ENCODE measurements around the gene PCSK7.
A peak's percentile ranks its signal among the peaks of the same experiment; 100 is the strongest.

PCSK7 gene

DNA sequence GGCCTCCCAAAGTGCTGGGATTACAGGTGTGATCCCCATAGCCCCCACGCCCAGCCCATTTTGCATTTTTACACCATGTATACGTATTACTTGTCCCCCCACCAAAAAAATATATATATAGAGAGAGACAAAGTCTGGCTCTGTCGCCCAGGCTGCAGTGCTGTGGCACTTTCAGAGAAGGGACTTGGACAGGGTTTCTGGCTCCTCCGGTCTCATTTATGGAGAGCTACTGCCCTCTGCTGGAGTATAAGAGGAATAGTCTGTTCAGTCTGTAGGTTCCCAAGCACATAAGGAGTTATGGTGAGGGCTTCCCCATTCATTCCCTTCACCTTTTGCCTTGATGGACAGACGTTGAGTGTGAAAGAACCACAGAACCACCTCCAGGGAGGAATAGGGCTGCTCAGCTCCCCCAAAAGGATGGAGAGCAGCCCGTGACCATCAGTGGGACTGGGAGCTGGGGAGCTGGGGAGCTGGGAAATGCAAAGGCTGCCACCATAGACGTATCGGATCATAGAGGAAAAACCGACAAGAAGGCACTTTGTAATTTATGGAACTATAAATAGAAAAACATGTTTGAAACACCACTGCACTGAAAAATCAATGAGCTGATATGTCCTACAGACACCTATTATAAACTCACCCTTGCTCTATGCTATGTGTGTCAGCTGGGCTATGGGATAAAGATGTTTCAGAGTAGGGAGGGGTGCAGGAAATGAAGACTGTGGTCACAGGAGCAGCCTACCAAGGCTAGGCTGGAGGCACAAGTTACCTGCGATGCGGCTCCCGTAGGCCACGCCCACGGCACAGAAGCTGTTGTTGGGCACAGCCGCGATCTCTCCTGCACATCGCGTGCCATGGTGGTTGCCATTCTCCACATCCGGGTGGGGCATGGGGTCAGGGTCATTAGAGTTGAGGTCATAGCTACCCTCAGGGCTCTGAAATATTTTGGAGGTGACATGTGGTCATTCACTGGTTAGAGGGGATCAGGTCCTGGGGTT lies 5.2 kb downstream of the PCSK7 start:
- H4K20me1 ChIP-seq (ENCODE audit: insufficient read depth, low read length, poor library complexity, severe bottlenecking): no peaks in the 10 kb centered on the region
- peaks cover 31% of the 10 kb centered on the region; the same call in 1 of the 2 replicates for H3K36me3 ChIP-seq (ENCODE audit: insufficient read depth, low read length)

DNA sequence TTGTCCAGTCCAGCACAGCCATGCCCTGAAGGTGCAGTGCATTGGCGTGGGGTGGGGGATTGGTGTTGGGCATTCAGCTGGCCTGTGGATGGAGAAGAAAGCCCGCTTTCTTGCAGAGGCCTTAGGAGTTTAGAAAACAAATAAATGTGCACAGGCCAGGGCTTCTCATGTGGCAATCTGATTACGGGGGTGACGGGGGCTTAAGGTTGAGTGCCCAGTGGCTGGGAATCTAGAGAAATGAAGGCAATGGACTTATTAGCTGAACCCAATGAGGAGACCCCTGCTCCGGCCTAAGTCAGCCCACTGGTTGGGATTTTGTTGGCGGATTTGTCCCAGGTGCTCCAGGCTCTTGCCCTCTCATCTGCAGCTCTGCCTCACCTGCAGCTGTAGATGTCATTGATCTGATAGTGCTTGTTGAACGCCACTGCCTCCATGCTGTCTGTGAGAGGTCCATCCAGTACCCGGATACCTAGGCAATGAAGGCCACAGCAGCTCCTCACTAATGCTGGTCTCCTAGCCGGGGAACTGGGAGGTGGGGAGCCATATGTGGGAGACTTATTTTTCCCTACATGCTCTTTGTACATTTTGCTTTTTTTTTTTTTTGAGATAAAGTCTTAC lies 6.2 kb downstream of the PCSK7 start:
- Histone ChIP-seq H2AFZ (ENCODE audit: low read length) (no peak overlapping the region), H3F3A (ENCODE audit: low read depth) (no peaks in the 10 kb centered on the region), H3K4me1 (ENCODE audit: insufficient read depth, low read length, poor library complexity, severe bottlenecking) (peaks cover 12% of the 10 kb centered on the region), H3K79me2 (ENCODE audit: insufficient read depth, low read length) (peaks cover 19% of the 10 kb centered on the region), H4K20me1 (ENCODE audit: insufficient read depth, low read length, poor library complexity, severe bottlenecking) (no peaks in the 10 kb centered on the region), H3K9ac (ENCODE audit: low read depth, low read length, poor library complexity, severe bottlenecking) (no peak overlapping the region), H3K9me3 (ENCODE audit: insufficient read depth, low read depth, low read length) (no peaks in the 10 kb centered on the region), H3K36me3 (ENCODE audit: insufficient read depth, low read length) (peaks cover 31% of the 10 kb centered on the region; the same call in 1 of the 2 replicates), H3K27me3 (ENCODE audit: insufficient read depth, low read length, poor library complexity, severe bottlenecking) (no peaks in the 10 kb centered on the region), H3K4me2 (ENCODE audit: low read depth, low read length, poor library complexity, severe bottlenecking) (no peak overlapping the region), H3K4me3 (ENCODE audit: low read length, poor library complexity, severe bottlenecking) (no peak overlapping the region), H3K9me2 (replicated peaks; ENCODE audit: low read depth, low read length) (no peaks in the 10 kb centered on the region)
- TF ChIP-seq EZH2phosphoT487 (IDR thresholded peaks at IDR 0.05; ENCODE audit: borderline replicate concordance): no peak
- TF ChIP-seq, protein P1, sequence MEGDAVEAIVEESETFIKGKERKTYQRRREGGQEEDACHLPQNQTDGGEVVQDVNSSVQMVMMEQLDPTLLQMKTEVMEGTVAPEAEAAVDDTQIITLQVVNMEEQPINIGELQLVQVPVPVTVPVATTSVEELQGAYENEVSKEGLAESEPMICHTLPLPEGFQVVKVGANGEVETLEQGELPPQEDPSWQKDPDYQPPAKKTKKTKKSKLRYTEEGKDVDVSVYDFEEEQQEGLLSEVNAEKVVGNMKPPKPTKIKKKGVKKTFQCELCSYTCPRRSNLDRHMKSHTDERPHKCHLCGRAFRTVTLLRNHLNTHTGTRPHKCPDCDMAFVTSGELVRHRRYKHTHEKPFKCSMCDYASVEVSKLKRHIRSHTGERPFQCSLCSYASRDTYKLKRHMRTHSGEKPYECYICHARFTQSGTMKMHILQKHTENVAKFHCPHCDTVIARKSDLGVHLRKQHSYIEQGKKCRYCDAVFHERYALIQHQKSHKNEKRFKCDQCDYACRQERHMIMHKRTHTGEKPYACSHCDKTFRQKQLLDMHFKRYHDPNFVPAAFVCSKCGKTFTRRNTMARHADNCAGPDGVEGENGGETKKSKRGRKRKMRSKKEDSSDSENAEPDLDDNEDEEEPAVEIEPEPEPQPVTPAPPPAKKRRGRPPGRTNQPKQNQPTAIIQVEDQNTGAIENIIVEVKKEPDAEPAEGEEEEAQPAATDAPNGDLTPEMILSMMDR (conservative IDR thresholded peaks at IDR 0.05; ENCODE audit: low read length): no peak

More for the DNA sequence above, 5.2 kb downstream of the PCSK7 start:
- Histone ChIP-seq H3K9me3 (ENCODE audit: insufficient read depth, low read depth, low read length) (no peaks in the 10 kb centered on the region), H3F3A (ENCODE audit: low read depth) (no peaks in the 10 kb centered on the region), H3K9ac (ENCODE audit: low read depth, low read length, poor library complexity, severe bottlenecking) (no peak overlapping the region), H3K9me2 (replicated peaks; ENCODE audit: low read depth, low read length) (no peaks in the 10 kb centered on the region), H3K27me3 (ENCODE audit: insufficient read depth, low read length, poor library complexity, severe bottlenecking) (no peaks in the 10 kb centered on the region), H3K79me2 (ENCODE audit: insufficient read depth, low read length) (peaks cover 29% of the 10 kb centered on the region), H3K4me3 (ENCODE audit: low read length, poor library complexity, severe bottlenecking) (no peak overlapping the region), H3K4me1 (ENCODE audit: insufficient read depth, low read length, poor library complexity, severe bottlenecking) (peaks cover 20% of the 10 kb centered on the region), H3K4me2 (ENCODE audit: low read depth, low read length, poor library complexity, severe bottlenecking) (no peak overlapping the region), H2AFZ (ENCODE audit: low read length) (no peak overlapping the region)
- TF ChIP-seq, protein P1 (conservative IDR thresholded peaks at IDR 0.05; ENCODE audit: low read length): peak; percentile 83
- no peak for TF ChIP-seq EZH2phosphoT487 (IDR thresholded peaks at IDR 0.05; ENCODE audit: borderline replicate concordance)

DNA sequence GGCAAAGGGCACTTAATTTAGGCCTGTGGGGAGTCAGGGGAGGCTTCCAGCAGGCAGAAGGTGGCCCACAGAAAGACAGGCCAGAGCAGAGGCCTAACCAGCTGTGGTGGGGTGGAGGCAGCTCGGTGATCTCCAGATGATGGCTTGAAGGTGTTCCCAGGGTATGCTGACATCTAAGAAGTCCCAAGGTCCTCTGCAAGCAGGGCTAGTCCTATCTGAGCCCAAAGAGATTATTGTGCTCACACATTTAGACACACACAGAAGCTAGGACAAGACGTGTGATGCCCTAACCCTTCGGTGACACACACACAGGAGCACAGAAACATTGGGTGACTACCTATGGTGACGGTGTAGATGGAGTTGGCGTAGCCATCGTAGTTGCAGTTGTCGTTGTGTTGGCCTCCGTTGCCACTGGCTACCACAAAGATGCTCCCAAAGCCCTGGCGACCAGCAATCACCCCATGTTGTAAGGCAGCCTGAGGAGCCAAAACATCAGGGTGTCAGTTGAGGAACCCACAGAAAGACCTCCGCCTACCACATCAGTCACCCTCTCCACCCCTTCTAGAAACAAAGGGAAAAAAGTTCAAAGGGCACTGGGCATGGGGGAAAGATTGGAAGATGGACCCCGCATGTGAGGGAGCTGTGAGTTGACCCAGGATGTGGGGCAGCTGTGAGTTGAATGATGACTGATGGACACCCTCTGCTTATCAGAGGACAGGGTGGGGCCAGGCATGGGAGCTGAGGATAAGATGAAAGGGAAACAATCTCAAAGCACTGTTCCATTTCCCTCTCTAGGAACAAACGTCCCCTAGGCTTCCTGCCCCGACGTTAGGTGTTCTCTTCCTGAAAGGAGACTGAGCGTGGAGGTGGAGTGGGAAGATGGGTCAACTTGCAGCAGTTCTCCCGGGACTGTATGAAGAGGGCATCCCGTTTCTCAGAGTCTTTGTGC lies 7.9 kb downstream of the PCSK7 start:
- H3K36me3 ChIP-seq (ENCODE audit: insufficient read depth, low read length): peaks cover 35% of the 10 kb centered on the region; the same call in 1 of the 2 replicates
- H2AFZ ChIP-seq (ENCODE audit: low read length): no peak overlapping the region
- H3K9me3 ChIP-seq (ENCODE audit: insufficient read depth, low read depth, low read length): no peaks in the 10 kb centered on the region
- no peaks in the 10 kb centered on the region for H4K20me1 ChIP-seq (ENCODE audit: insufficient read depth, low read length, poor library complexity, severe bottlenecking)
- H3K4me1 ChIP-seq (ENCODE audit: insufficient read depth, low read length, poor library complexity, severe bottlenecking): no peaks in the 10 kb centered on the region
- no peak overlapping the region for H3K4me2 ChIP-seq (ENCODE audit: low read depth, low read length, poor library complexity, severe bottlenecking)
- H3K27me3 ChIP-seq (ENCODE audit: insufficient read depth, low read length, poor library complexity, severe bottlenecking): no peaks in the 10 kb centered on the region
- no peaks in the 10 kb centered on the region for H3F3A ChIP-seq (ENCODE audit: low read depth)
- TF ChIP-seq EZH2phosphoT487 (IDR thresholded peaks at IDR 0.05; ENCODE audit: borderline replicate concordance): no peak
- TF ChIP-seq, protein P1 (conservative IDR thresholded peaks at IDR 0.05; ENCODE audit: low read length): no peak
- H3K4me3 ChIP-seq (ENCODE audit: low read length, poor library complexity, severe bottlenecking): no peak overlapping the region
- H3K9ac ChIP-seq (ENCODE audit: low read depth, low read length, poor library complexity, severe bottlenecking): no peak overlapping the region
- peaks cover 2% of the 10 kb centered on the region; the same call in 1 of the 2 replicates for H3K79me2 ChIP-seq (ENCODE audit: insufficient read depth, low read length)
- no peaks in the 10 kb centered on the region for H3K9me2 ChIP-seq (replicated peaks; ENCODE audit: low read depth, low read length)

All from Loucy (cell line).